ENCODE measurements around the gene ATXN2. TPM values are rescaled to one million over a fixed set of nuclear protein-coding genes. Genes with fewer than 3 reads are reported as not detected.

The ATXN2 gene
- total RNA-seq, 1 experiment from 2014 or later, result 72.9 TPM

- WGBS (ENCODE audit: extremely low coverage, insufficient read length, low lambda C conversion rate), result no CpG with 5 or more reads among the region's 2 CpGs
- H3K79me2 ChIP-seq (ENCODE audit: insufficient read depth, low read length), result no peaks in the 10 kb centered on the region
- no peaks in the 10 kb centered on the region for H3K27me3 ChIP-seq (ENCODE audit: insufficient read depth, low read length)
- no peak for DNase-seq
- no peak overlapping the region for H4K8ac ChIP-seq (replicated peaks; ENCODE audit: insufficient read length, low read depth, low read length)
- no peak overlapping the region for H2BK120ac ChIP-seq (ENCODE audit: low read depth, low read length, poor library complexity, severe bottlenecking)
- Mint-ChIP-seq H3K27me3 (ENCODE audit: low read depth) (no peaks in the 10 kb centered on the region), H3K4me3 (no peak overlapping the region), H3K36me3 (ENCODE audit: insufficient read depth in 1 of 3, low read depth in 3 of 3) (peaks cover 12 to 57% (median 50%) of the 10 kb centered on the region in 3 experiments; a peak in 6 of 7 replicates), H3K27ac (peak overlapping the region in 1 of 3 experiments; percentile 33; a peak in 3 of 7 replicates), H3K9me3 (no peaks in the 10 kb centered on the region), H3K4me1 (no peaks in the 10 kb centered on the region)
- no peak overlapping the region for H2BK5ac ChIP-seq (ENCODE audit: insufficient read length, low read length)
- H3K56ac ChIP-seq (ENCODE audit: insufficient read length, low read depth, low read length), result no peak overlapping the region
- H2AFZ ChIP-seq (ENCODE audit: low read length), result no peak overlapping the region
- no peak overlapping the region for H4K91ac ChIP-seq (ENCODE audit: insufficient read length, low read depth, low read length)
- H3K4me1 ChIP-seq (ENCODE audit: insufficient read depth, low read length), result no peaks in the 10 kb centered on the region
- no peaks in the 10 kb centered on the region for H3K9me3 ChIP-seq (ENCODE audit: control insufficient read depth, low read depth, low read length)
- no peak overlapping the region for H2BK15ac ChIP-seq (ENCODE audit: low read depth, low read length)
- H3K4me2 ChIP-seq (ENCODE audit: insufficient read depth, insufficient read length, low read length), result no peak overlapping the region
- no peak overlapping the region for H3T11ph ChIP-seq (ENCODE audit: low read length)
- no peak overlapping the region for H3K9ac ChIP-seq (ENCODE audit: extremely low read depth, insufficient read length, low read length)
- H2BK20ac ChIP-seq (ENCODE audit: low read depth, low read length, poor library complexity, severe bottlenecking), result no peak overlapping the region
- no peak overlapping the region for H2AK5ac ChIP-seq (ENCODE audit: insufficient read length, low read length)
- H3K79me1 ChIP-seq (ENCODE audit: insufficient read depth, low read depth, low read length, poor library complexity, severe bottlenecking), result no peaks in the 10 kb centered on the region
- no peak overlapping the region for H3K27ac ChIP-seq (ENCODE audit: insufficient read length, low read depth, low read length)
- no peak overlapping the region for H3K18ac ChIP-seq (ENCODE audit: insufficient read length, low read depth, low read length)
- no peak overlapping the region for H3K4ac ChIP-seq (ENCODE audit: low read depth, low read length)
- H2BK12ac ChIP-seq (ENCODE audit: insufficient read length, low read depth, low read length), result no peak overlapping the region
- no peak overlapping the region for H3K14ac ChIP-seq (ENCODE audit: insufficient read depth, low read length)
- TF ChIP-seq, protein P1, sequence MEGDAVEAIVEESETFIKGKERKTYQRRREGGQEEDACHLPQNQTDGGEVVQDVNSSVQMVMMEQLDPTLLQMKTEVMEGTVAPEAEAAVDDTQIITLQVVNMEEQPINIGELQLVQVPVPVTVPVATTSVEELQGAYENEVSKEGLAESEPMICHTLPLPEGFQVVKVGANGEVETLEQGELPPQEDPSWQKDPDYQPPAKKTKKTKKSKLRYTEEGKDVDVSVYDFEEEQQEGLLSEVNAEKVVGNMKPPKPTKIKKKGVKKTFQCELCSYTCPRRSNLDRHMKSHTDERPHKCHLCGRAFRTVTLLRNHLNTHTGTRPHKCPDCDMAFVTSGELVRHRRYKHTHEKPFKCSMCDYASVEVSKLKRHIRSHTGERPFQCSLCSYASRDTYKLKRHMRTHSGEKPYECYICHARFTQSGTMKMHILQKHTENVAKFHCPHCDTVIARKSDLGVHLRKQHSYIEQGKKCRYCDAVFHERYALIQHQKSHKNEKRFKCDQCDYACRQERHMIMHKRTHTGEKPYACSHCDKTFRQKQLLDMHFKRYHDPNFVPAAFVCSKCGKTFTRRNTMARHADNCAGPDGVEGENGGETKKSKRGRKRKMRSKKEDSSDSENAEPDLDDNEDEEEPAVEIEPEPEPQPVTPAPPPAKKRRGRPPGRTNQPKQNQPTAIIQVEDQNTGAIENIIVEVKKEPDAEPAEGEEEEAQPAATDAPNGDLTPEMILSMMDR (conservative IDR thresholded peaks at IDR 0.05), result no peak
- H3K23ac ChIP-seq (ENCODE audit: insufficient read length, low read depth, low read length), result no peak overlapping the region
- H4K5ac ChIP-seq (ENCODE audit: insufficient read length, low read depth, low read length), result no peak overlapping the region
- H3K23me2 ChIP-seq (ENCODE audit: insufficient read length, low read depth, low read length, poor library complexity, severe bottlenecking), result no peaks in the 10 kb centered on the region
- H4K20me1 ChIP-seq (ENCODE audit: control insufficient read depth, insufficient read depth, insufficient read length), result no peaks in the 10 kb centered on the region
These were observed 127.9 kb downstream of the ATXN2 start for GRCh38 chr12:111471236-111471635.

Data from H9 (cell line).